ENCODE results near the gene ATP2B2. TPM values are rescaled to one million over a fixed set of nuclear protein-coding genes. Genes with fewer than 3 reads are reported as not detected.
A peak's percentile ranks its signal among the peaks of the same experiment; 100 is the strongest.

ATP2B2 gene
- total RNA-seq, 1 experiment from 2014 or later = not detected

GRCh38 chr3:10432156-10432845 is 73.1 kb downstream of the ATP2B2 start:
- peaks cover 11% of the 10 kb centered on the region for H3K4me1 ChIP-seq (replicated peaks)
- DNase-seq (ENCODE audit: low read depth in 1 of 2, low spot score in 2 of 2) = no peak
- no peak overlapping the region for H3K27ac ChIP-seq
- H3K36me3 ChIP-seq = no peaks in the 10 kb centered on the region
- H3K9me3 ChIP-seq (replicated peaks) = no peaks in the 10 kb centered on the region
- H3K4me3 ChIP-seq = no peak overlapping the region
- H3K27me3 ChIP-seq (replicated peaks) = no peaks in the 10 kb centered on the region

GRCh38 chr3:10430805-10431204 is 74.6 kb downstream of the ATP2B2 start:
- H3K27ac ChIP-seq = no peak overlapping the region
- DNase-seq (ENCODE audit: low read depth in 1 of 2, low spot score in 2 of 2) = no peak
- no peaks in the 10 kb centered on the region for H3K4me1 ChIP-seq (replicated peaks)
- H3K27me3 ChIP-seq (replicated peaks) = no peaks in the 10 kb centered on the region
- no peaks in the 10 kb centered on the region for H3K36me3 ChIP-seq
- H3K9me3 ChIP-seq (replicated peaks) = no peaks in the 10 kb centered on the region
- no peak overlapping the region for H3K4me3 ChIP-seq

- no peaks in the 10 kb centered on the region for H3K27me3 ChIP-seq (replicated peaks)
- no peaks in the 10 kb centered on the region for H3K36me3 ChIP-seq
- H3K4me1 ChIP-seq (replicated peaks) = no peaks in the 10 kb centered on the region
- no peak for DNase-seq (ENCODE audit: low read depth in 1 of 2, low spot score in 2 of 2)
- no peaks in the 10 kb centered on the region for H3K9me3 ChIP-seq (replicated peaks)
- no peak overlapping the region for H3K27ac ChIP-seq
- no peak overlapping the region for H3K4me3 ChIP-seq
Observed at GRCh38 chr3:10428406-10429091, 76.8 kb downstream of the ATP2B2 start.

- Histone ChIP-seq H3K36me3 (no peaks in the 10 kb centered on the region), H3K4me3 (no peak overlapping the region), H3K27me3 (replicated peaks) (no peaks in the 10 kb centered on the region), H3K9me3 (replicated peaks) (no peaks in the 10 kb centered on the region), H3K4me1 (replicated peaks) (no peaks in the 10 kb centered on the region), H3K27ac (no peak overlapping the region)
- no peak for DNase-seq (ENCODE audit: low read depth in 1 of 2, low spot score in 2 of 2)
Observed at GRCh38 chr3:10426346-10427220, 78.8 kb downstream of the ATP2B2 start.

- Histone ChIP-seq H3K27ac (no peak overlapping the region), H3K36me3 (no peaks in the 10 kb centered on the region), H3K9me3 (replicated peaks) (no peaks in the 10 kb centered on the region), H3K4me3 (no peak overlapping the region), H3K27me3 (replicated peaks) (no peaks in the 10 kb centered on the region), H3K4me1 (replicated peaks) (no peaks in the 10 kb centered on the region)
- no peak for DNase-seq (ENCODE audit: low read depth in 1 of 2, low spot score in 2 of 2)
Observed at GRCh38 chr3:10423171-10423882, 82.1 kb downstream of the ATP2B2 start.

GRCh38 chr3:10421996-10422395 is 83.4 kb downstream of the ATP2B2 start:
- H3K4me3 ChIP-seq = no peak overlapping the region
- H3K27me3 ChIP-seq (replicated peaks) = no peaks in the 10 kb centered on the region
- DNase-seq (ENCODE audit: low read depth in 1 of 2, low spot score in 2 of 2) = no peak
- H3K27ac ChIP-seq = no peak overlapping the region
- H3K4me1 ChIP-seq (replicated peaks) = no peaks in the 10 kb centered on the region
- H3K36me3 ChIP-seq = no peaks in the 10 kb centered on the region
- H3K9me3 ChIP-seq (replicated peaks) = no peaks in the 10 kb centered on the region

GRCh38 chr3:10420745-10421475 is 84.5 kb downstream of the ATP2B2 start:
- Histone ChIP-seq H3K9me3 (replicated peaks) (no peaks in the 10 kb centered on the region), H3K4me1 (replicated peaks) (no peaks in the 10 kb centered on the region), H3K27me3 (replicated peaks) (no peaks in the 10 kb centered on the region; the same call in 1 of the 2 replicates), H3K36me3 (no peaks in the 10 kb centered on the region), H3K4me3 (no peak overlapping the region), H3K27ac (no peak overlapping the region)
- no peak for DNase-seq (ENCODE audit: low read depth in 1 of 2, low spot score in 2 of 2)

- Histone ChIP-seq H3K36me3 (no peaks in the 10 kb centered on the region), H3K4me1 (replicated peaks) (no peaks in the 10 kb centered on the region), H3K27ac (no peak overlapping the region), H3K27me3 (replicated peaks) (no peaks in the 10 kb centered on the region; the same call in 1 of the 2 replicates), H3K9me3 (replicated peaks) (no peaks in the 10 kb centered on the region), H3K4me3 (no peak overlapping the region)
- DNase-seq (ENCODE audit: low read depth in 1 of 2, low spot score in 2 of 2) = no peak
Observed at GRCh38 chr3:10419637-10420232, 85.7 kb downstream of the ATP2B2 start.

GRCh38 chr3:10417847-10418246 is 87.5 kb downstream of the ATP2B2 start:
- Histone ChIP-seq H3K4me3 (no peak overlapping the region), H3K27ac (no peak overlapping the region), H3K36me3 (no peaks in the 10 kb centered on the region), H3K27me3 (replicated peaks) (no peaks in the 10 kb centered on the region; the same call in 1 of the 2 replicates), H3K4me1 (replicated peaks) (no peaks in the 10 kb centered on the region), H3K9me3 (replicated peaks) (no peaks in the 10 kb centered on the region)
- peak in 1 of 2 experiments; percentile 4 for DNase-seq (ENCODE audit: low read depth in 1 of 2, low spot score in 2 of 2)

- DNase-seq (ENCODE audit: low read depth in 1 of 2, low spot score in 2 of 2) = no peak
- Histone ChIP-seq H3K36me3 (no peaks in the 10 kb centered on the region), H3K27me3 (replicated peaks) (no peaks in the 10 kb centered on the region; the same call in 1 of the 2 replicates), H3K4me3 (no peak overlapping the region), H3K9me3 (replicated peaks) (no peaks in the 10 kb centered on the region), H3K27ac (no peak overlapping the region), H3K4me1 (replicated peaks) (no peaks in the 10 kb centered on the region)
Observed at GRCh38 chr3:10416730-10417300, 88.6 kb downstream of the ATP2B2 start.

GRCh38 chr3:10413041-10413440 is 92.3 kb downstream of the ATP2B2 start:
- no peaks in the 10 kb centered on the region for H3K4me1 ChIP-seq (replicated peaks)
- H3K4me3 ChIP-seq = no peak overlapping the region
- H3K27ac ChIP-seq = no peak overlapping the region
- no peaks in the 10 kb centered on the region; the same call in 1 of the 2 replicates for H3K27me3 ChIP-seq (replicated peaks)
- no peaks in the 10 kb centered on the region for H3K9me3 ChIP-seq (replicated peaks)
- no peaks in the 10 kb centered on the region for H3K36me3 ChIP-seq
- no peak for DNase-seq (ENCODE audit: low read depth in 1 of 2, low spot score in 2 of 2)

- no peaks in the 10 kb centered on the region for H3K4me1 ChIP-seq (replicated peaks)
- H3K4me3 ChIP-seq = no peak overlapping the region
- H3K27ac ChIP-seq = no peak overlapping the region
- no peaks in the 10 kb centered on the region for H3K36me3 ChIP-seq
- no peak for DNase-seq (ENCODE audit: low read depth in 1 of 2, low spot score in 2 of 2)
- no peaks in the 10 kb centered on the region for H3K9me3 ChIP-seq (replicated peaks)
- no peaks in the 10 kb centered on the region; the same call in 1 of the 2 replicates for H3K27me3 ChIP-seq (replicated peaks)
Observed at GRCh38 chr3:10411598-10412332, 93.6 kb downstream of the ATP2B2 start.

Data from SJSA1 (cell line).